GM23248 (cell line): ENCODE measurements around the gene NCMAP.

Source experiments
- EZH2 ChIP-seq: fragments of 200-600 bp; sonication (generic); IDR thresholded peaks from 2 replicates; pipeline ENCODE4 v1.6.1; 2018; ENCODE audit warnings: antibody characterized with exemption, mild to moderate bottlenecking; ENCODE audit not compliant: insufficient read depth, poor library complexity, severe bottlenecking
- EZH2phosphoT487 ChIP-seq: fragments of 200-600 bp; sonication (generic); IDR thresholded peaks from 2 replicates; pipeline ENCODE4 v1.6.1; 2018; ENCODE audit warnings: antibody characterized with exemption, moderate library complexity, mild to moderate bottlenecking, low read depth; ENCODE audit not compliant: insufficient read depth

- no peak for TF ChIP-seq EZH2
- no peak for TF ChIP-seq EZH2phosphoT487
Observed at GRCh38 chr1:24506691-24507381, 49.1 kb upstream of the NCMAP start.
